Endothelial cell of umbilical vein (primary cell): ENCODE measurements around the gene ARID1B. TPM values are rescaled to one million over a fixed set of nuclear protein-coding genes. Genes with fewer than 3 reads are reported as not detected.

Experiments used
- BruUV-seq: library from RNA; stranded (reverse); fragments of 400-500 nt; replicated peaks from 2 replicates; lab custom pipeline; 2021; lab: Mats Ljungman, UMichigan
- CTCF ChIA-PET: fragments of 300-600, 350-600 bp; sonication (Branson Sonifier 250); formaldehyde crosslinking; loops from one replicate; lab custom pipeline; 2021; ENCODE audit warnings: antibody characterized with exemption, inconsistent platforms; lab: Charles Lee
- POLR2A ChIA-PET: fragments of 300-600, 350-600 bp; sonication (Branson Sonifier 250); formaldehyde crosslinking; loops from one replicate; lab custom pipeline; 2021; ENCODE audit warnings: antibody characterized with exemption, inconsistent platforms; lab: Charles Lee
- DNase-seq: peaks from one replicate; pipeline ENCODE4 v3.0.0-alpha.2; 2011; ENCODE audit warnings: low read depth, low spot score
- FAIRE-seq: peaks from 2 replicates; lab custom pipeline; 2011; peaks lifted over from hg19 to GRCh38; lab: Jason Lieb, UNC
- H2AFZ ChIP-seq: 2 replicates; pipeline ENCODE4 v1.6.0; 2012; ENCODE audit warnings: low read depth, low read length, control low read depth, inconsistent platforms
- H3K27ac ChIP-seq: 2 replicates; pipeline ENCODE4 v1.5.1; 2011; ENCODE audit warnings: low read depth, mild to moderate bottlenecking, control low read depth, low read length, moderate library complexity; ENCODE audit not compliant: insufficient read depth
- H3K27me3 ChIP-seq, 2 experiments: 2 replicates each; pipeline versions ENCODE4 v1.6.0 to v1.6.1; 2011; ENCODE audit warnings: low read length in 2 of 2, mixed read lengths in 1 of 2; ENCODE audit not compliant: control insufficient read depth in 2 of 2, insufficient read depth in 2 of 2
- H3K36me3 ChIP-seq, 2 experiments: 2 replicates in 1 of 2; 3 replicates in 1 of 2; pipeline ENCODE4 v1.5.1; 2011; ENCODE audit warnings: low read length in 2 of 2, mild to moderate bottlenecking in 1 of 2, moderate library complexity in 1 of 2; ENCODE audit not compliant: control insufficient read depth in 2 of 2, insufficient read depth in 2 of 2; ENCODE audit errors: extremely low read depth in 1 of 2
- H3K4me1 ChIP-seq: 3 replicates; pipeline ENCODE4 v1.5.1; 2011; ENCODE audit warnings: mild to moderate bottlenecking, low read length; ENCODE audit not compliant: control insufficient read depth, insufficient read depth; ENCODE audit errors: extremely low read depth
- H3K4me2 ChIP-seq: 2 replicates; pipeline ENCODE4 v1.6.1; 2011; ENCODE audit warnings: low read length, control low read depth, mixed read lengths; ENCODE audit not compliant: insufficient read depth
- H3K4me3 ChIP-seq, 3 experiments: fragments of 200-600 bp in 1 of 3; sonication (generic), shearing (Covaris generic) in 1 of 3; replicated peaks in 1 of 3; 2 replicates each; pipeline ENCODE4 v1.5.1; 2011 to 2016; ENCODE audit warnings: control low read depth in 3 of 3, low read length in 3 of 3, mild to moderate bottlenecking in 2 of 3, inconsistent platforms in 1 of 3, low read depth in 1 of 3, moderate library complexity in 1 of 3; ENCODE audit not compliant: insufficient read depth in 1 of 3
- H3K79me2 ChIP-seq: 2 replicates; pipeline ENCODE4 v1.6.0; 2012; ENCODE audit warnings: low read length, inconsistent platforms; ENCODE audit not compliant: control insufficient read depth, insufficient read depth
- H3K9ac ChIP-seq: replicated peaks from 2 replicates; pipeline ENCODE3; 2011; ENCODE audit warnings: low read length, control low read depth; ENCODE audit not compliant: insufficient read depth; ENCODE audit errors: extremely low read depth
- H3K9me1 ChIP-seq: replicated peaks from 3 replicates; pipeline ENCODE4 v1.6.0; 2011; ENCODE audit warnings: mild to moderate bottlenecking, low read length; ENCODE audit not compliant: control insufficient read depth, insufficient read depth; ENCODE audit errors: extremely low read depth
- H3K9me3 ChIP-seq: replicated peaks from 2 replicates; pipeline ENCODE4 v1.5.1; 2012; ENCODE audit warnings: low read length, inconsistent platforms; ENCODE audit not compliant: control insufficient read depth, insufficient read depth
- H4K20me1 ChIP-seq: replicated peaks from 2 replicates; pipeline ENCODE3; 2011; ENCODE audit warnings: mild to moderate bottlenecking, low read length; ENCODE audit not compliant: control insufficient read depth, insufficient read depth; ENCODE audit errors: extremely low read depth
- EZH2 ChIP-seq: IDR thresholded peaks from 2 replicates; pipeline ENCODE4 v1.6.1; 2012; ENCODE audit warnings: borderline replicate concordance, low read depth, mild to moderate bottlenecking, moderate library complexity, low read length, inconsistent platforms; ENCODE audit not compliant: severe bottlenecking
- FOS ChIP-seq: IDR thresholded peaks from 2 replicates; pipeline ENCODE4 v1.6.1; 2011; ENCODE audit warnings: mild to moderate bottlenecking, low read length, moderate library complexity, borderline replicate concordance; ENCODE audit not compliant: insufficient read depth
- GATA2 ChIP-seq: IDR thresholded peaks from 2 replicates; pipeline ENCODE4 v1.7.0; 2011; ENCODE audit warnings: low read depth, mild to moderate bottlenecking, moderate library complexity, mixed read lengths, low read length; ENCODE audit not compliant: insufficient read length, insufficient read depth
- JUN ChIP-seq: IDR thresholded peaks from 2 replicates; pipeline ENCODE4 v1.6.1; 2011; ENCODE audit warnings: borderline replicate concordance, low read depth; ENCODE audit not compliant: insufficient read length, insufficient read depth
- POLR2A ChIP-seq: IDR thresholded peaks from 2 replicates; pipeline ENCODE4 v1.6.1; 2012; ENCODE audit warnings: low read depth, mild to moderate bottlenecking, control low read depth, low read length
- POLR2AphosphoS5 ChIP-seq: IDR thresholded peaks from 2 replicates; pipeline ENCODE4 v1.6.1; 2012; ENCODE audit warnings: low read depth, mild to moderate bottlenecking, control low read depth, low read length, moderate library complexity; ENCODE audit not compliant: insufficient read depth
- dilution Hi-C: fragments of 300-500 bp; cut with MboI; formaldehyde crosslinking; loops from one replicate; pipeline ENCODE4 v1.15.0; 2019; ENCODE audit warnings: low sequenced_read_pairs; ENCODE audit not compliant: extremely low pct_ligation_motif_present
- intact Hi-C: fragments of 100-400 bp; cut with micrococcal nuclease; formaldehyde crosslinking; loops from one replicate; pipeline ENCODE4 v1.10.0; 2022
- polyA plus RNA-seq, 4 experiments: library from polyadenylated mRNA; depleted of rRNA in 3 of 4; stranded (reverse) in 3 of 4; unstranded in 1 of 4; fragments of >200 nt; gene quantifications; 2 replicates each; pipeline versions ENCODE4 v1.2.1 to v1.2.3, GENCODE V29; 2011 to 2012; ENCODE audit warnings: missing spikeins in 1 of 4
- total RNA-seq: library from RNA; stranded (reverse); gene quantifications from 2 replicates; pipeline ENCODE4 v1.2.3, GENCODE V29; 2021
- TF ChIP-seq, protein P1 (sequence below): IDR thresholded peaks from 2 replicates; pipeline ENCODE4 v1.6.1; 2011; ENCODE audit not compliant: insufficient read depth, insufficient read length
- TF ChIP-seq, protein P2 (sequence below), 2 donors: IDR thresholded peaks; 1 replicate in 1 of 2; 2 replicates in 1 of 2; pipeline ENCODE4 v1.5.1; 2011; ENCODE audit warnings: low read length in 2 of 2, mild to moderate bottlenecking in 2 of 2, moderate library complexity in 2 of 2, control low read depth in 1 of 2, inconsistent platforms in 1 of 2, low read depth in 1 of 2; ENCODE audit not compliant: insufficient read depth in 1 of 2; ENCODE audit errors: extremely low read depth in 1 of 2

ARID1B gene
- total and polyA plus RNA-seq, 2 donors (not counting 3 experiments of a cell fraction or from before 2014, with no cell fraction given) = 21.8 to 89.5 TPM

DNA sequence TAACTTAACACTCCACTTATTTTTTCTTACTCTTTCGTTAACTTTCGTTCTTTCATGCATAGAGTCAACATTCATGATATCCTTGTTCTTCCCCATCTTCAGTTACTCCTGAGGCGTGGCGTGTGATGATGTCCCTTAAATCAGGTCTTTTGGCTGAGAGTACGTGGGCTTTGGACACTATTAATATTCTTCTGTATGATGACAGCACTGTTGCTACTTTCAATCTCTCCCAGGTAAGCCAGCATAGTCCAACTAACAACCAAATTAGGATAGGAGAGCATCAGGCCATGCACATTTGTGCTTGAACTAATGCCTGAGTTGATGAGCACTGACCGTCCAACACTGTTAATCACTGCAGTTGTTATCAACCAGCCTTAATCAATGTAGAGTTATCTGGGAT, 426.6 kb downstream of the ARID1B start:
- H3K9me3 ChIP-seq = no peaks in the 10 kb centered on the region
- DNase-seq (no peak), FAIRE-seq (no peak)
- dilution Hi-C loops (no loop called here), intact Hi-C loops (no loop called here)
- no peaks in the 10 kb centered on the region for H3K27me3 ChIP-seq
- no peaks in the 10 kb centered on the region for H4K20me1 ChIP-seq
- no peak overlapping the region for H3K4me2 ChIP-seq
- H2AFZ ChIP-seq = no peak overlapping the region
- TF ChIP-seq JUN (no peak), GATA2 (no peak), POLR2AphosphoS5 (no peak), EZH2 (no peak), POLR2A (no peak), FOS (no peak)
- TF ChIP-seq, protein P1, sequence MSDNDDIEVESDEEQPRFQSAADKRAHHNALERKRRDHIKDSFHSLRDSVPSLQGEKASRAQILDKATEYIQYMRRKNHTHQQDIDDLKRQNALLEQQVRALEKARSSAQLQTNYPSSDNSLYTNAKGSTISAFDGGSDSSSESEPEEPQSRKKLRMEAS = no peak
- TF ChIP-seq, protein P2, sequence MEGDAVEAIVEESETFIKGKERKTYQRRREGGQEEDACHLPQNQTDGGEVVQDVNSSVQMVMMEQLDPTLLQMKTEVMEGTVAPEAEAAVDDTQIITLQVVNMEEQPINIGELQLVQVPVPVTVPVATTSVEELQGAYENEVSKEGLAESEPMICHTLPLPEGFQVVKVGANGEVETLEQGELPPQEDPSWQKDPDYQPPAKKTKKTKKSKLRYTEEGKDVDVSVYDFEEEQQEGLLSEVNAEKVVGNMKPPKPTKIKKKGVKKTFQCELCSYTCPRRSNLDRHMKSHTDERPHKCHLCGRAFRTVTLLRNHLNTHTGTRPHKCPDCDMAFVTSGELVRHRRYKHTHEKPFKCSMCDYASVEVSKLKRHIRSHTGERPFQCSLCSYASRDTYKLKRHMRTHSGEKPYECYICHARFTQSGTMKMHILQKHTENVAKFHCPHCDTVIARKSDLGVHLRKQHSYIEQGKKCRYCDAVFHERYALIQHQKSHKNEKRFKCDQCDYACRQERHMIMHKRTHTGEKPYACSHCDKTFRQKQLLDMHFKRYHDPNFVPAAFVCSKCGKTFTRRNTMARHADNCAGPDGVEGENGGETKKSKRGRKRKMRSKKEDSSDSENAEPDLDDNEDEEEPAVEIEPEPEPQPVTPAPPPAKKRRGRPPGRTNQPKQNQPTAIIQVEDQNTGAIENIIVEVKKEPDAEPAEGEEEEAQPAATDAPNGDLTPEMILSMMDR (IDR thresholded peaks at IDR 0.05; ENCODE audit: extremely low read depth in 1 of 2, insufficient read depth in 1 of 2, low read depth in 1 of 2, low read length in 2 of 2) = no peak
- H3K4me3 ChIP-seq = no peak overlapping the region
- CTCF ChIA-PET = interaction anchor here (0.6 kb wide), 1 partner anchor 520 kb away, joined by 3 read pairs; no protein-coding TSS in a partner anchor
- no peaks in the 10 kb centered on the region for H3K9me1 ChIP-seq
- no TSS peak for BruUV-seq
- H3K9ac ChIP-seq = no peak overlapping the region
- POLR2A ChIA-PET = no interaction called here
- no peaks in the 10 kb centered on the region for H3K79me2 ChIP-seq
- no peak overlapping the region for H3K27ac ChIP-seq
- H3K4me1 ChIP-seq = no peaks in the 10 kb centered on the region
- peaks cover 5 to 30% of the 10 kb centered on the region in 2 experiments for H3K36me3 ChIP-seq
